Tibial artery (tissue), 4 donors: ENCODE results near the gene INF2.

Experiments used
- DNase-seq, 2 donors: peaks; one replicate each; pipeline ENCODE4 v3.0.0-alpha.2; 2019
- H3K27ac ChIP-seq, 2 donors: fragments of 200-600 bp; sonication (generic) in 1 of 2; 1 replicate in 1 of 2; 2 replicates in 1 of 2; pipeline ENCODE4 v1.5.1; 2018 to 2019; ENCODE audit warnings: mild to moderate bottlenecking in 1 of 2
- H3K27me3 ChIP-seq, 2 donors: fragments of 200-600 bp; sonication (generic) in 1 of 2; one replicate each; pipeline versions ENCODE4 v1.5.1 to v1.6.0; 2016 to 2019
- H3K36me3 ChIP-seq, 3 donors: fragments of 200-600 bp; sonication (generic) in 2 of 3; one replicate each; pipeline ENCODE4 v1.5.1; 2016 to 2019; ENCODE audit warnings: mild to moderate bottlenecking in 2 of 3
- H3K4me1 ChIP-seq, 4 donors: fragments of 200-600 bp; sonication (generic) in 2 of 4; 1 replicate in 3 of 4; 2 replicates in 1 of 4; pipeline ENCODE4 v1.5.1; 2016 to 2019
- H3K4me3 ChIP-seq, 2 donors: fragments of 200-600 bp; sonication (generic) in 1 of 2; 1 replicate in 1 of 2; 2 replicates in 1 of 2; pipeline ENCODE4 v1.5.1; 2018 to 2019; ENCODE audit warnings: mild to moderate bottlenecking in 2 of 2
- H3K9me3 ChIP-seq, 3 donors: fragments of 200-600 bp; sonication (generic) in 1 of 3; one replicate each; pipeline ENCODE4 v1.5.1; 2016 to 2019
- CTCF ChIP-seq, 2 experiments: fragments of 200-600 bp in 1 of 2; fragments of 450-650 bp in 1 of 2; IDR thresholded peaks; one replicate each; pipeline ENCODE4 v1.5.1; 2017 to 2019; ENCODE audit warnings: antibody characterized with exemption in 2 of 2, mild to moderate bottlenecking in 1 of 2, moderate library complexity in 1 of 2
- intact Hi-C: fragments of 100-400 bp; cut with DNase I; formaldehyde crosslinking; loops from one replicate; pipeline ENCODE4 v1.15.0; 2023; ENCODE audit warnings: low total_unique reads

Gene INF2

GRCh38 chr14:104680056-104680805, 9.2 kb upstream of the INF2 start:
- Histone ChIP-seq H3K27me3 (no peaks in the 10 kb centered on the region), H3K36me3 (no peaks in the 10 kb centered on the region), H3K9me3 (no peaks in the 10 kb centered on the region), H3K4me1 (peaks cover 0 to 66% (median 57%) of the 10 kb centered on the region in 4 donors), H3K4me3 (peak overlapping the region; percentile 6 to 45), H3K27ac (peak overlapping the region; percentile 87 to 91)
- peak; percentile 70 to 90 for DNase-seq
- intact Hi-C loops = no loop called here
- no peak for TF ChIP-seq CTCF (IDR thresholded peaks at IDR 0.05)

GRCh38 chr14:104680806-104681688, 8.4 kb upstream of the INF2 start:
- peaks cover 0 to 66% (median 57%) of the 10 kb centered on the region in 4 donors for H3K4me1 ChIP-seq
- H3K36me3 ChIP-seq = no peaks in the 10 kb centered on the region
- peak overlapping the region; percentile 87 to 91 for H3K27ac ChIP-seq
- intact Hi-C loops = no loop called here
- H3K27me3 ChIP-seq = no peaks in the 10 kb centered on the region
- peak in 1 of 2 experiments; percentile 16 for TF ChIP-seq CTCF (IDR thresholded peaks at IDR 0.05)
- peak overlapping the region; percentile 32 to 45 for H3K4me3 ChIP-seq
- DNase-seq = peak; percentile 89 to 95
- H3K9me3 ChIP-seq = no peaks in the 10 kb centered on the region

GRCh38 chr14:104681689-104682074, 7.7 kb upstream of the INF2 start:
- DNase-seq = peak; percentile 85 to 96
- peak overlapping the region; percentile 32 to 45 for H3K4me3 ChIP-seq
- H3K4me1 ChIP-seq = peaks cover 0 to 66% (median 57%) of the 10 kb centered on the region in 4 donors
- no peaks in the 10 kb centered on the region for H3K36me3 ChIP-seq
- no peaks in the 10 kb centered on the region for H3K27me3 ChIP-seq
- intact Hi-C loops = no loop called here
- H3K27ac ChIP-seq = peak overlapping the region; percentile 87 to 91
- TF ChIP-seq CTCF (IDR thresholded peaks at IDR 0.05) = no peak
- H3K9me3 ChIP-seq = no peaks in the 10 kb centered on the region

- peak overlapping the region; percentile 32 to 45 for H3K4me3 ChIP-seq
- H3K4me1 ChIP-seq = peaks cover 0 to 65% (median 54%) of the 10 kb centered on the region in 4 donors
- no peaks in the 10 kb centered on the region for H3K27me3 ChIP-seq
- H3K27ac ChIP-seq = peak overlapping the region; percentile 87 to 91
- TF ChIP-seq CTCF (IDR thresholded peaks at IDR 0.05) = no peak
- intact Hi-C loops = no loop called here
- DNase-seq = no peak
- H3K9me3 ChIP-seq = no peaks in the 10 kb centered on the region
- H3K36me3 ChIP-seq = no peaks in the 10 kb centered on the region
Observed at GRCh38 chr14:104682107-104682593, 7.3 kb upstream of the INF2 start.

GRCh38 chr14:104683653-104684448, 5.6 kb upstream of the INF2 start:
- H3K36me3 ChIP-seq = no peaks in the 10 kb centered on the region
- H3K9me3 ChIP-seq = no peaks in the 10 kb centered on the region
- peak in 1 of 2 donors; percentile 66 for DNase-seq
- no peaks in the 10 kb centered on the region for H3K27me3 ChIP-seq
- no peak for TF ChIP-seq CTCF (IDR thresholded peaks at IDR 0.05)
- no peak overlapping the region for H3K27ac ChIP-seq
- H3K4me1 ChIP-seq = peaks cover 0 to 64% (median 54%) of the 10 kb centered on the region in 4 donors
- intact Hi-C loops = no loop called here
- H3K4me3 ChIP-seq = no peak overlapping the region
